Stimulated activated CD4-positive, alpha-beta T cell treated with anti-CD3 and anti-CD28 coated beads, TNF-alpha, amount 100 ng/mL, for 4 hours (primary cell): ENCODE measurements around the gene TNS1.
"Not testable (repeated sequence)": the region's sequence is repeated elsewhere in the genome, so short reads cannot be mapped to it uniquely, and the experiment has no call there.

Experiments
- DNase-seq, 3 experiments: peaks; one replicate each; pipeline ENCODE4 v3.0.0-alpha.2; 2020; ENCODE audit warnings: low read depth in 3 of 3

Gene TNS1

GRCh38 chr2:218029366-218030360 lies 26.9 kb upstream of the TNS1 start:
- DNase-seq: no peak

DNA sequence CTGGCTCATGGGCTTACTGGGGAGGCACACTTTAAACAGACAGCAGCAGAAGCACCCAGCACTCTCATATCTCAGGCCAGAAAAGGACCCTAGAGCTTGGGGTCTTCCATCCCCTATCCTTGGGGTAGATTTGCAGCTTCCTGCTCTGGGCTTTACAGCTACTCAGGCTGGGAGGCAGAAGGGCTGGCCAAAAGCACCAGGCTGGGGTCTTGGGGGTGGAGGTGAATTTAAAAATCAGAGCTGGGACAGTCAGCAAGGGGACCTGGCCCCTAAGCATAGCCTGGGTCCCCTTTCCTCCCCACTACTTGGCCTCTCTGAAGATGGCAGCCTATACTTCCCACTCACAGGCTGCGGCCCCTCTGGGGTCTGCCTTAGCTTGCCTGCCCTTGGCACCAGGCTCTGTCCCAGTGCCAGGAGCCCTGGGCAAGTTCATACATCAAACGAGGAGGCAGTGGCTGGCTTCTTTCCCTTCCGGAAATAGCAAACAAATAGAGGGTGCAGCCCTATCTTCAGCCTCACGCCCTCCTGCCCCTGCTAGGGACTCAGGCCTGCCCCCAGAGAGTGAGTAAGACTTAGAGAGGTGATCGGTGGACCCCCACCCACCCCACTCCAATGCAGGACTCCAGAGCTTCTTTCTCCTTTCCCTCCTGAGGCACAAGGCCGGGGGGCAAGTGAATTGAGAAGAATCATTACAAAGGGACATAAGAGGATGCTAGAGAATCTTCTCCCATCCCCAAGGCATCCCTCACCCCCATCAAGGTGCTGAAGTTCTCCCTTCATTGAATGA lies 26.0 kb upstream of the TNS1 start:
- no peak for DNase-seq

- no peak for DNase-seq
Measured at GRCh38 chr2:218028189-218028495, 25.3 kb upstream of the TNS1 start.

- DNase-seq: no peak
Measured at GRCh38 chr2:218027426-218028188, 24.8 kb upstream of the TNS1 start.

GRCh38 chr2:218026676-218027425 lies 24.1 kb upstream of the TNS1 start:
- no peak for DNase-seq

- DNase-seq: no peak
Measured at GRCh38 chr2:218026244-218026643, 23.4 kb upstream of the TNS1 start.

DNA sequence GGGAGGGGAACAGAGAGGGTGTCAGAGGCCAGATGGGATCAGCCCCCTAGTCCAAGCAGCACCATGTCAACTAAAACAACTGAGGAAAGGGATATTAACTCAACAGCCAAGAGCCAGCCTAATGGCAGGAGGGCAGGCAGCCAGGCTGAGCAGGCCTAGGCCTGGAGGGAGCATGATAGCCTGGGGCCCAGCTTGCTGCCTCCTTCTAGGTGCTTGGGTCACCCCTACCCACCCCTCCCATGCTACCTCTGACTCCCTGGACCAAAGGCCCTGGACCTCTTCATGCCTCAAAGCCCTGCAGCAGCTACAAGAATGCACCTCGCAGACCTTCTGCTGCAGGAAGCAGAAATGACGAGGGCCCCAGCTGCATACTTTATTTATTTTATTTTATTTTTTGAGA lies 22.1 kb upstream of the TNS1 start:
- no peak for DNase-seq

DNA sequence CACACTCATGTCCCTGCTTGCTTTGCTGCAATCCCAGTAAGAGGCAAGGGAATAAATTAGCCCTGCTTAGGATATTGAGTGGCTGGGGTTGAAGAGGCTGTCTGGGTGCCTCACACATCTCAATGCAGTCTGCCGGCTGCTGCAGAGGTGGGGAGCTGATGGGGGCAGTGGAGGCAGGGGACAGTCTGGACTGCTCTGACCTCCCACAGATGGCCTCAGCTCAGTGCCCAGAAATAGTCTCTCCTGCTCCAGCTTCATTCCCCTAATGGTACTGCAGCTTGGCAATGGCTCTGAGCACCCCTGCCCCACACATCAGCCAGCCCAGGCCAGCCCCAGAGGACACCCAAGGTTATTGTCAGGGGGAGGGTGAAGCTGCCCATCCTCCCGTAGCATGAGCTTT lies 21.5 kb upstream of the TNS1 start:
- no peak for DNase-seq

GRCh38 chr2:218023636-218024035 lies 20.8 kb upstream of the TNS1 start:
- no peak for DNase-seq

DNA sequence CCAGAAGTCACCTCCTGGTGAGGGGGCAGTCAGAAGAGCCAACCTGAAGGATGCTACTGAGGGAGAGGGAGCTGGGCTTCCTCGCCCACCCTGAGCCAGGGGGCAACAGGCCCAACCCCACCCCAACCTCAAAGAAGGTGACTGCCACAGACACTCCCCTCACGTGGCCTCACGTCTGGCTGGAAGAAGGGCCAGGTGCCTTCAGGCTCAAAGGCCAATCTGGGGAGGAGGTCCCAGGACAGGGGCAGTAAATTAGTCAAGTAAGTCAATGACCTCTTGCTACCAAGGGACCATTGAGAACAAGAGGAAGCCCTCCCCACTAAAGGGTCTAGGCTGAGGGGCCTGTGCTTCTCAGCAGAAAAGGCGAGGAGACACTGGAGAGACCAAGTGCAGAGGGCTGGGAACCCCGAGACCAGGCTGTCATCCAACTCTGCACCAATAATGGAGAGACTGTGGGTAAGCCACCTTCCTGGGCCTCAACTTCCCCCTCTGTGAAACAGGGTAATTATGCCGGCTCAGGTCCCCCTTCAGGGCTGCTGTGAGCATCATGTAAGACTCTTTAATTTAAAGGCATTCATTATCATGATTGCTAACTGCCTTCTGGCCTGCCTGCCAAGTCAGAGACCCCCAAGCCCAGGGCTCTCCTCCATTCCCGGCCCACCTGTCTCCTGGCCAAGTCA lies 20.2 kb upstream of the TNS1 start:
- DNase-seq: no peak

DNA sequence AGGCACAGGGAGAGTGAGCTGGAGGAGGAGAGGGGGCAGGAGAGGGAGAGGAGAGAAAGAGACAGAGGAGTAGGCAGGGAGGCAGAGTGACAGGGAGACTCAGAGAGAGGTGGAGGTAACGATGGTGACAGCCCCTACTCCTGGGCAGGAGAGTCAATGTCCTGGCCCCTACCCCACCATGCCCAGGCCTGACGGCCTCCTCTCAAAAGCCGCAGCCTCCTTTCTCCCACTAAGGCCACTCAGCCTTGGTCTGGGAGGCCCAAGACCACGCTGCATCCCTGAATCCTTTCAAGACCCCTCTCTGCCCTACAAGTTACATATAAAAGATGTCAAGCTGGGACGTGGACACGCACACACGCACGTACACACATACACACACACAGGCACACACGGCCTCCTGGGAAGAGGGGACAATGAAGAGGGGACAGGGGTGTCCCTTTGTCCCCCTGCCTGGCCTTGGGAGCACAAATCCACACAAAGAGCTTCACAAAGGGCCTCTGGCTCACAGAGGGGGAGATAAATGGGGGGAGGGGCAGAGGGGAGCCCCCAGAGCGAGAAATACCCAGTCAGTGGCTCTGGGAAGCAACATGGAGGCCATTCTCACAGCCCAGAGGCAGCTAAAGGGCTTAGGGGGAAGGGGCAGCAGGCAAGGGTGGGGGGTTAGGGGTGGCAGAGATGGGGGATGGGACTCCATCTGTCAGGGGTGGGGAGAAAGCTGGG lies 19.5 kb upstream of the TNS1 start:
- no peak for DNase-seq

- no peak for DNase-seq
Measured at GRCh38 chr2:218021536-218022071, 18.8 kb upstream of the TNS1 start.

DNA sequence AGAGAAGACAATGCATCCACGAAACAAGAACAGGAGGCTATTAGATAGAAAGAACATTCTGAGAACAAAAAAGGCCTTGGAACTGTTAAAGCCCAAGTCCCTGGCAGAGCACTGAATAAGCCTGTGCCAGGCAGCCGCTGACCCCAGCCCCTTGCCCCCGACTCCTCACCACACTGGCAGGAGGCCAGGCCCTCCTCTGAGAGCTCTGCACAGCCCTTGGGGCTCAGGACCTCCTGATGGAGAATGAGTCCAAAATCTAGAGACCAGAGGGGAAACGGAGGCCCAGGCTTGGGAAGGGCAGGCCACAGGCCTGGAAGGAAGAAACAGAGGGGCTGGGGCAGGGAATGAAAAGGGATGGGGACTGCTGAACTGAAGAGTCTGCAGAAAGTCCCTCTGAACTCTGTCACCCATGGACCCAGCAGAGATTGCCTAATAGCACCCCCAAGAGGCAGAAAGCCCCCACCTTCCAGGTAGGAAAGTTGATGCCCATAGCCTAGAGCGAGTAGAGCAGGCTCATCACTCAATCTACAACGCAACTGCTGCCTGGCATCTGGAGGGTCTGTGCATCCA lies 18.3 kb upstream of the TNS1 start:
- DNase-seq: no peak

- DNase-seq: no peak
Measured at GRCh38 chr2:218020281-218020680, 17.5 kb upstream of the TNS1 start.

GRCh38 chr2:218019411-218020060 lies 16.7 kb upstream of the TNS1 start:
- DNase-seq: no peak

- DNase-seq: not testable (repeated sequence)
Measured at GRCh38 chr2:218018842-218019125, 16.0 kb upstream of the TNS1 start.

DNA sequence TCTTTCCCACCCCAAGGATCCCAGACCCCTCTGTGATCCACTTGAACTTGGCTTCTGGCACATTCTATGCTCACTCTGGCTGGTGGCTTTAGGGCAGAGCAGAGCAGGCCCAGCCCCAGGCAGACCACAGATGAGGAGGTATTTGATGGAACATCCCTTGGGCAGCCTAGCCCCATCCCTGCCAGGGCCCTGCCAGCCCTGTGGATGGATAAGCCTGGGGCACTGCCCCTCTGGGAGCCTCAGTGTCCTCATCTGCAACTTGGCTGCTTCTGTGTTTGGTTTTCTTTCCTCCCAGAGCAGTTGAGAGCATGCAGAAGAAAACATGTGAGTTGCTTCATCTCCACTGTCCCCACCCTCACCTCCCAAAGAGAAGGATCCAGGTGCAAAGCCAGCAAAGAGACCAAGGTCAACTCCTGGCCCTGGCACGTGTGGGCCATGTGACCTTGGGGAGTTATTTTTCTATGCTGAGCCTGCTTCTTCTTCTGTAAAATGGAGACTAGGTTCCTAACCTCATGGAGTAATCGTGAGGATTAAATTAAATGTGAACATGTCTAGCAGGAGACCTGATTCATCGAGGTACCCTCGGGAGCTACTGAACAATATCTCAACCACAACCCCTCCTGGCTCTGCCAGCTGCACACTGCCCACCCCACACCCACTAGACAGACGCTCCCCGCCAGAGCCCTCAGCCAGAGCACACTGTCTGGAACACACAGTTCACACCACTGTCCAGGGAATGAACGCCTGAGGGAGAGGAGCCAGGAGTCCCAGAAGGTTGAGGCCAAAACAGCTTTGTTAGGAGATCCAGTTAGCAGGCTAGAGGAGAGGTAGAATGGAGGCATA lies 14.6 kb upstream of the TNS1 start:
- DNase-seq: no peak

- no peak for DNase-seq
Measured at GRCh38 chr2:218016810-218017209, 14.0 kb upstream of the TNS1 start.
